Measurements from ENCODE around the gene ZNF500.

DNA sequence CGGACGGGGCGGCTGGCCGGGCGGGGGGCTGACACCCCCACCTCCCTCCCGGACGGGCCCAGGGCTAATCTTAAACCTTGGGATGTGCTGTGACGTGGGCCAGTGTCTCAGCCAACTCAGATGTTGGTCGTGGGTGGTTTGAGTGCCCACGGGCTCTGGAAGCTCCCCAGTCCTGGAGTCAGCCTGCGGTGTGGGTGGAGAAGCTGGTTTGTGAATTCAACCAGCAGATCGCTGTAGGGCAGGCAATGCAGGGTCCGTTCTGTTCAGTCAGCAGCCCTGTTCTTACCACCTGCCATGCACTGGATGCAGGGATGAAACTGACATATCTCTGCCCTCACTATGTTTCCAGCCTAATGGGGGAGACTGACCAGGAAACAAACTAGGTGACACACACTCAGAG is 8.0 kb upstream of the ZNF500 start:
- TF ChIP-seq, protein P1, sequence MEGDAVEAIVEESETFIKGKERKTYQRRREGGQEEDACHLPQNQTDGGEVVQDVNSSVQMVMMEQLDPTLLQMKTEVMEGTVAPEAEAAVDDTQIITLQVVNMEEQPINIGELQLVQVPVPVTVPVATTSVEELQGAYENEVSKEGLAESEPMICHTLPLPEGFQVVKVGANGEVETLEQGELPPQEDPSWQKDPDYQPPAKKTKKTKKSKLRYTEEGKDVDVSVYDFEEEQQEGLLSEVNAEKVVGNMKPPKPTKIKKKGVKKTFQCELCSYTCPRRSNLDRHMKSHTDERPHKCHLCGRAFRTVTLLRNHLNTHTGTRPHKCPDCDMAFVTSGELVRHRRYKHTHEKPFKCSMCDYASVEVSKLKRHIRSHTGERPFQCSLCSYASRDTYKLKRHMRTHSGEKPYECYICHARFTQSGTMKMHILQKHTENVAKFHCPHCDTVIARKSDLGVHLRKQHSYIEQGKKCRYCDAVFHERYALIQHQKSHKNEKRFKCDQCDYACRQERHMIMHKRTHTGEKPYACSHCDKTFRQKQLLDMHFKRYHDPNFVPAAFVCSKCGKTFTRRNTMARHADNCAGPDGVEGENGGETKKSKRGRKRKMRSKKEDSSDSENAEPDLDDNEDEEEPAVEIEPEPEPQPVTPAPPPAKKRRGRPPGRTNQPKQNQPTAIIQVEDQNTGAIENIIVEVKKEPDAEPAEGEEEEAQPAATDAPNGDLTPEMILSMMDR (IDR thresholded peaks at IDR 0.05): no peak
- TF ChIP-seq POLR2A (IDR thresholded peaks at IDR 0.05): no peak
